ENCODE data around the gene NOTO.
"Not testable (repeated sequence)": the region's sequence is repeated elsewhere in the genome, so short reads cannot be mapped to it uniquely, and the experiment has no call there.

The NOTO gene

DNA sequence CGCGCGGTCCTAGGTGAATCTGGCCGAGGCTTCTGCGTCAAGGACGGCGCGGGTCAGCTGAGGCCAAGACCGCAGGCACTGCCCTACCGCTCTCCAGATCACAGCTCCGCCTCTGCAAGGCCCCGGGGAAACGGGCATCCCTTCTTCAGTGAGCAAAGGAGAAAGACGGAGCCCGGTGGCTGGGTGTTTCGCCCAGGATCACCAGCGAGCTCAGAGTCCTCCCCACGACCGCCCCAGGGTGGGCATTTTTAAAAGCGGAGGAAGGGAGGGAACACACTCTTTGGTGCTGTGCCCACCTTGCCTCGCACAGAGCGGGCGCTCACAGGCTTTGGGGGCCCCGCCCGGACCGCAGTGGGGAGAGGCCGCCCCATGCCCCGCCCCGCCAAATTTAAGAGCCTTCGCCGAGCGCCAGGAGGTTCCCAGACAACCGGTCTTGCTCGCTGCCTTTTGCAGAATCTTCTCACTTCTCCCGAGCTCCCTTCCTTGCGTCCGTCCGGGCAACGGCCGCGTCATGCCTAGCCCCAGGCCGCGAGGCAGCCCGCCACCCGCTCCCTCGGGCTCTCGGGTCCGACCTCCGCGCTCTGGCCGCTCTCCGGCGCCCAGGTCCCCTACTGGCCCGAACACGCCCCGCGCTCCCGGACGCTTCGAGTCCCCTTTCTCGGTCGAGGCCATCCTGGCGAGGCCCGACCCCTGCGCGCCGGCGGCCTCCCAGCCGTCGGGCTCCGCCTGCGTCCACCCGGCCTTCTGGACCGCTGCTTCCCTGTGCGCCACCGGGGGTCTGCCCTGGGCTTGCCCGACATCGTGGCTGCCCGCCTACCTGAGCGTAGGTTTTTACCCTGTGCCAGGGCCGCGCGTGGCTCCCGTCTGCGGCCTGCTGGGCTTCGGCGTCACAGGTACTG, at the start of gene NOTO:
NOTO (plus strand) TSS at position 419 of the 899 bp plus-strand sequence; CDS start at position 512, 93 bp downstream.
- DNase-seq = no peak

DNA sequence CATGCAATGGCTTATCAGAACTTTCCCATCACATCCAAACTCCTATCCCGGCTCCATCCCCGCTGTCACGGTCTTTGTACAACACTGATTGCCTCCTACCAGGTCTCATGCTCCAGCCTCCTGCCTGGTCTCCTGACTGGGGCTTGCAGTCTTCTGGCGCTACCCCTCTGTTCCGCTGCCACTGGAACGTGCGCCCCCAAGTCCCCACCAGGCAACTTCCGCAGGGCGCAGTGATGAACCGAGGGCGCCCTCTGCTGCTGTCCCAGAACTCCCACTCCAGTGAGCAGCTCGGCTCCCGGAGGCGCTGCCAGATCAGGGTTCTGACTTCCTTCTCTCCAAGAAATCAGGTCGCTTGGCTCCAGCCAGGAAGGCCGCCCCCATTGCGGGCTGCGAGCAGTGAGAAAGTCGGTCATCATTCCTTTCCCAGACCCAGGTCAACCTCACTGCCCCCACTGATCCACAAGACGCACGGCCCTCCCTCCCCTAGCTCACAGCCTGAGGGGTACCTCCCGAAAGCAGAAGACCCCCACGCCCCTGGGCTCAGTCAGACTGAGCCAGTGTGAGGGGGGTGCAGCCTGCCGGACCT, 45.7 kb upstream of the NOTO start:
- peak in 1 of 2 experiments; percentile 14 for DNase-seq

DNA sequence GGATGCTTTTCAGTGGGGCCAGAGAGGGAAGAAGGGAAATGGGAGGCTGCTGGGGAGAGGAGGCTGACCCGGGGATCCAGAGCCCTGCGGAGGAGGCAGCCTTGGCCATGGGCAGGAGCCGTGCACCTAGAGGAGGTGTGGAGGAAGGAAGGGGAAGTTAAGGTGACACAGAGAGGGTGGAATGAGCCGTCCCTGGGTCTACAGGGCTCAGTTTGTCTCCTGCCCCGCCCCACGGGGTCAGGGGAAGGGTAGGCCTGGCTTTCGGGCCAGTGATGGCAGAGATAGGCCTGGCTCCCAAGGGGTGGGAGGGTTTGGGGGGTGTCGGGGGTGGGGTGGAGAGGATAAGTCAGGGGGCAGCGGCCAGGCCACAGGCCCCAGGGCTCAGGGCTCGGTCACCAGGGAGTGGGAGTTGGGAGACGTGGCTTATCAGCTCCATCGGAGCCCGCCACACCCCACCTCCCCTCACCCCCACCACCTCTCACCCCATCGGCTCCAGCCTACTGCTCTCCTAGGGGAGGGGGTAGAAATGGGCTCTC, 39.5 kb upstream of the NOTO start:
- no peak for DNase-seq

- peak; percentile 58 to 61 for DNase-seq
These were observed 38.6 kb upstream of the NOTO start for GRCh38 chr2:73163483-73164367.

DNA sequence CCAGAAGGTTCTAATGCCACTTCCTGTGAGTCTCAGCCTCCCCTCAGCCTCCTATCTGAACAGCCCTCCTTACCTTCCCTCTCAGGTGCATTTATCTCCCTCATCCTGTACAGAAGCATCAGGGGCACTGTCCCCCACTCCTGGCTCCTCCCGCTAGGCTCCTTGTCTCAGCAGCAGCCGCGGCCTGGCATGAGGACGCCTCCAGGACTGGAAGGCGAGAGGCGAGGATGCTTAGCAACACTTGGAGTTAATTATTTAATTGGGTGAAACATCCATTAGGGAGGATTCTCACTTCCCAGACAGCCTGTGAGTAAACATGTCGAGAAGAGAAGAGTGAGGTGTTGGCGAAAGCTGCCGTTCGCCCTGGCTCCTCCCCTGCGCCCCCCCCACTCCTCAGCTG, 36.4 kb upstream of the NOTO start:
- not testable (repeated sequence) for DNase-seq

DNA sequence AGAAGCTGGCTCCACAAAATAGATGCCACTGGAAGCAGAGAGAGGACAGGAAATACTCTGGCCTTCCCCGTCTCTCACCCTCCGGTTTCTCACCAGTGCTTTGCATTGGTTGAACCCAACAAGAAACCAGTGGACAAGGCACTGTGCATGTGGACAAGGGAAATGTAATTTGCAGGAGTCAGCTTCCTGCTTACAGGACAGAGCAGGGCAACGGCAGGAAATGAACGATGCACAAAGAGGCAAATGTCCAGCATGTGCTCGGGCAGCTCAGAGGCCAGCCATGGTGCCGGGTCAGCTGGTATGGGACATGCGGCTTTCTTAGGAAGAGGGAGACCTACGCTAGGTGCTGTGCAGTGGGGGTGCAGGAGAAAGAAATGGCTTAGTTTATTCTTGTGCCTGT, 35.6 kb upstream of the NOTO start:
- not testable (repeated sequence) for DNase-seq

DNA sequence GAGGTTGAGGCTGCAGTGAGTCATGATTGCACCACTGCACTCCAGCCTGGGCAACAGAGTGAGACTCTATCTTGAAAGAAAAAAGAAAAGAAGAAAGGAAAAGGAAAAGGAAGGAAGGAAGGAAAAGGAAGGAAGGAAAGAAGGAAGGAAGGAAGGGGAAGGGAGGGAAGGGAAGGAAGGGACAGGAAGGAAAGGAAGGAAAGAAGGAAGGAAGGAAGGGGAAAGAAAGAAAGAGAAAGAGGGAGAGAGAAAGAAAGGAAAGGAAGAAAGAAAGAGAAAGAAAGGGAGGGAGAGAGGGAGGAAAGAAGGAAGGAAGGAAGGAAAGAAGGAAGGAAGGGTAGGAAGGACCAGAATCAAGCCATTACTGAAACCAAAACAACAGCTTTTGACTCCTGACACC, 34.0 kb upstream of the NOTO start:
- DNase-seq = not testable (repeated sequence)

DNA sequence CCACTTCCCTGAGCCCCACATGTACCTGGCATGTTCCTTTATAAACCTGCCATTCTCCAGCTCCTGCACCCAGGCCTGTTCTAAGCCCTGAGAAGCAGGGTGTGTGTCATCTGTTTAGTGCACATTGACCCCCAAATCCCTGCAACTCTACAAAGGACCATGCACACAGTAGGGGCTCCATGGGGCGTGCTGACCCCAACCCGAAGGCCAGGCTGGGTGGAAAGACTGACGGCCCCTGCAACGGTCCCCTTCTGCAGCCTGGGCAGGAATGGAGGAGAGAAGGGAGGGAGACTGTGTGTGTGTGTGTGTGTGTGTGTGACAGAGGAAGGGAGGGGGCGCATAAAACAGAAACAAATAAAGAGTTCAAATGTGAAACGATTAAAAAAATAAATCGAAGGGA, 32.0 kb upstream of the NOTO start:
- DNase-seq = not testable (repeated sequence)

DNA sequence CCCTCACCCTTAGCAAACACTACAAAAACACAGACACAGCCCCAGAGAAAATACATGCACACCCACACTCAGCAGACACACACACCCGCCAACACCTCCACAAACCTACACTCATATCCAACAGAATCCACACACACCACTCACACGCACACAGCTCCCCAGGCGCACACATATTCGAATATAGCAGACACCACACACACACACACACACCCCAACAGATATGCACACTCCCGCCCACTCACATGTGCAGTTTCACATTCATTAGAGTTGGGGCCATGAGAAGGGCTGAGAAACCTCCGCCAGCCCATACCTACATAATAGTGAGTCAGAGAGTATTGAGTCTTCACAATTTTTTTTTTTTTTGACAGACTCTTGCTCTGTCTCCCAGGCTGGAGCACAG, 29.4 kb upstream of the NOTO start:
- DNase-seq = peak in 1 of 2 experiments; percentile 17

DNA sequence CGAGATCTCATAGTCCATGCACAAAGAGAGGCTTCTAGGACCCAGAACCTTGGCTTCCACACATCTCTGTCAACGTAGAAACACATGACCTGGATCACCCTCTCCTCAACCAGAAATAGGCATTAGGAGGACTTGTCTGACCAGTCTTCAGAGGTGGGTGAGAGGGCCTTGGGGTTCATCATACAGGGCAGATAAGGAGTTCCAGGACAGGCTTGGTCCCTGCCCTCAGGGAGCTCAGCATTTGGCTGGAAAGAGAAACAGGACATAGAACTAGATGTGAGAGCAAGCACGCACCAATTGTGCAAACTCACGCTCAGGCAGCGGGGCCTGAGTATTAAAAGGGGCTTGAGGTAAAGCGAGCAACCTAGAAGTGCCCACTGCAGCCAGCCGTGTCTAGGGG, 28.6 kb upstream of the NOTO start:
- no peak for DNase-seq

GRCh38 chr2:73174244-73174643, 28.1 kb upstream of the NOTO start:
- DNase-seq = no peak

DNA sequence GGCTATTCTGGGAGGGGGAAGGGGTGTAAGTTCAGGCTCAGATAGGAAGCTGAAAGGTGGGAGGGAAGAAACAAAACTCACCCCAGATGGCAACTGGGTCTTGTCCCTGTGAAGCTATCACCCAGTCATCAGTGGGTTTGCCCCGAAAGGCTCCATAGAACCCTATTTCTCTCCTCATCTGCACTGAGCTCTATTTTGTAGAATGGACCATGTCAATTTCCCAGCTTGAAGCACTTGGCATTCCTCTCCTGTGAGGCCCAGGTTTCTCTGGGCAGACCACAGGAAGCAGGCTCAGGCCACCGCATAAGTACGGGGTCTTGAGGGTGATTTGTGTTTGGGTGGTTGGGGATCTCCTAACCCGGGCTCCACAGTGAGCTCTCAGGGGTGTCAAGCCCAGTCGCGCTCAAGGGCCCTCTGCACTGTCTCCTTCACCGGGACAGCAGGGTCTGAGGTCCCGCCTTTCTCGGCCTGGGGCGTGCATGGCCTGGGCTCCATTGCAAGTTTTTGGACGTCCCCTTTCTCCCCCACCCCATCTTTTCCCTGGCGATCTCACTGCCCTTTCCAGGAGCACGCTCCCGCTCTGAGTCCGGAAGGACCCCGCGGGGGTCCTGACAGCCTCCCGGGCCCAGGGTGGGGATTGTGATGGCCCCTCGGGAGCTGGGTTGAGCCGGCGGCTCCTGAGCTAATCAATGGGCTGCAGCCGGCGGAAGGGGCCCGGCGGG, 27.3 kb upstream of the NOTO start:
- DNase-seq = no peak

GRCh38 chr2:73175663-73176204, 26.6 kb upstream of the NOTO start:
- peak; percentile 53 to 63 for DNase-seq

- DNase-seq = no peak
These were observed 26.0 kb upstream of the NOTO start for GRCh38 chr2:73176205-73176880.

DNA sequence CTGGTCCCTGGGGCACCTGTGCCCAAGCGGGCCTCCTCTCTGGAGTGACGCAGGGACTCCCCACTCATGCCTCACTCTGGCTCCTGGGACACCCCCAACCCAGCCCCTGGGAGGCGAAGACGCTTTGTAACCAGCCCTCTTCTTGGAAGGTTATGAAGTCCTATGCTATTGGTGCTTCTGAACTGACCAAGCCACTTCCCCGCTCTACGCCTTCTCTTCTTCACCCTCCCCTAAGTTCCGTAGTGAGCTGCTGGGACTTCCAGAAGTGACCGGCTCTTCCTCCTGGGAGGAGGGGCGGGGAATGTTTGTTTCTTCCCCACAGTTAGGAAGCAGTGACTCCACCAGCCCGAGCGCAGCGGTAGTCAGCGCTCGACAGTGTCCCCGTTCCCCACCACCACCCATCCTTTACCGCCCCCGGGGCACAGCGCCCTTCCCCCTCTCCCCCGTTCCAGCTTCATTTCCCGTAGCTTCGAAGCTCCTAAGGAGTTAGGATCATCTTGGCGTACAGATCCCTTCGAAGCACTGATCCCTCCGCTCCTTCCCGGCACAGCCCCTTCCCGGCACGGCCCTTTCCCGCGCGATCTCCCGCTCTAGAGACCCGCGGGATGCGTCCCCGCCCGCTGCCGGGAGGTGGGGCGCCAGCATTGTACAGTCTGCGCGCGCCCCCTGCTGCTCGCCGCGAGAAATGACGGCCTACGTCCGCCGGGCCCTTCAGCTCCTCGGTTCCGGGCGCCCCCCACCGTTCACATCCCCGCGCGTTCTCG, 25.3 kb upstream of the NOTO start:
- peak; percentile 85 to 86 for DNase-seq

GRCh38 chr2:73177645-73178255, 24.6 kb upstream of the NOTO start:
- DNase-seq = no peak

DNA sequence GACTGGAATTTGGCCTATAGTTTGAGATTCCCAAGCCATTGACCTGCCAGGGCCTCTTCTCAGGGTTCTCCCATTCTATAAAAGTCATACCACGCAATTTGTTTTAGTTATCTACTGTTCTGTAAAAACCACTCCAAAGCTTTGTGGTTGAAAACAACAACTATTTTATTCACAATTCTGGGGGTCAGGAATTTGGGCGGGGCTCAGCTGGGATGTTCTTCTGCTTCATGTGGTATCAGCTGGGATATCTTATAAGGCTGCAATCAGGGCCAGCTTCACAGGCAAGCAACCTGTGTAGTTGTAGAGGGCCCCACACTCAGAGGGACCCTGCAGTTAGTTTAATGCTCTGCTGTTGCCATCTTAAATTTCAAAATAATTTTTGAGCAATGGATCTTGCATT, 16.4 kb upstream of the NOTO start:
- DNase-seq = no peak

- DNase-seq = no peak
These were observed 14.8 kb upstream of the NOTO start for GRCh38 chr2:73187549-73187948.

GRCh38 chr2:73197579-73197978, 4.8 kb upstream of the NOTO start:
- DNase-seq = no peak

- DNase-seq = not testable (repeated sequence)
These were observed 2.1 kb upstream of the NOTO start for GRCh38 chr2:73200281-73200680.

All from activated CD4-positive, alpha-beta T cell treated with anti-CD3 and anti-CD28 coated beads, Interleukin-2, amount 50 U/mL, for 4 hours (primary cell).